Measurements from ENCODE around the gene MGLL. TPM values are rescaled to one million over a fixed set of nuclear protein-coding genes. Genes with fewer than 3 reads are reported as not detected.

The MGLL gene
- total and polyA plus RNA-seq, 8 donors = 8.6 to 318 (median 16.0) TPM

- TF ChIP-seq, protein P1, sequence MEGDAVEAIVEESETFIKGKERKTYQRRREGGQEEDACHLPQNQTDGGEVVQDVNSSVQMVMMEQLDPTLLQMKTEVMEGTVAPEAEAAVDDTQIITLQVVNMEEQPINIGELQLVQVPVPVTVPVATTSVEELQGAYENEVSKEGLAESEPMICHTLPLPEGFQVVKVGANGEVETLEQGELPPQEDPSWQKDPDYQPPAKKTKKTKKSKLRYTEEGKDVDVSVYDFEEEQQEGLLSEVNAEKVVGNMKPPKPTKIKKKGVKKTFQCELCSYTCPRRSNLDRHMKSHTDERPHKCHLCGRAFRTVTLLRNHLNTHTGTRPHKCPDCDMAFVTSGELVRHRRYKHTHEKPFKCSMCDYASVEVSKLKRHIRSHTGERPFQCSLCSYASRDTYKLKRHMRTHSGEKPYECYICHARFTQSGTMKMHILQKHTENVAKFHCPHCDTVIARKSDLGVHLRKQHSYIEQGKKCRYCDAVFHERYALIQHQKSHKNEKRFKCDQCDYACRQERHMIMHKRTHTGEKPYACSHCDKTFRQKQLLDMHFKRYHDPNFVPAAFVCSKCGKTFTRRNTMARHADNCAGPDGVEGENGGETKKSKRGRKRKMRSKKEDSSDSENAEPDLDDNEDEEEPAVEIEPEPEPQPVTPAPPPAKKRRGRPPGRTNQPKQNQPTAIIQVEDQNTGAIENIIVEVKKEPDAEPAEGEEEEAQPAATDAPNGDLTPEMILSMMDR (IDR thresholded peaks at IDR 0.05) = no peak
- H3K4me3 ChIP-seq = no peak overlapping the region
- DNase-seq (no peak), ATAC-seq (no peak)
- peaks cover 0 to 19% of the 10 kb centered on the region in 2 donors for H3K36me3 ChIP-seq
- H3K27me3 ChIP-seq = no peaks in the 10 kb centered on the region
- no peak overlapping the region for H3K27ac ChIP-seq
- intact Hi-C loops (cut with DNase I) = no loop called here
- peaks cover 0 to 36% of the 10 kb centered on the region in 2 donors for H3K4me1 ChIP-seq
- H3K9me3 ChIP-seq = no peaks in the 10 kb centered on the region
These were observed 18.2 kb downstream of the MGLL start for GRCh38 chr3:127804141-127804540.

DNA sequence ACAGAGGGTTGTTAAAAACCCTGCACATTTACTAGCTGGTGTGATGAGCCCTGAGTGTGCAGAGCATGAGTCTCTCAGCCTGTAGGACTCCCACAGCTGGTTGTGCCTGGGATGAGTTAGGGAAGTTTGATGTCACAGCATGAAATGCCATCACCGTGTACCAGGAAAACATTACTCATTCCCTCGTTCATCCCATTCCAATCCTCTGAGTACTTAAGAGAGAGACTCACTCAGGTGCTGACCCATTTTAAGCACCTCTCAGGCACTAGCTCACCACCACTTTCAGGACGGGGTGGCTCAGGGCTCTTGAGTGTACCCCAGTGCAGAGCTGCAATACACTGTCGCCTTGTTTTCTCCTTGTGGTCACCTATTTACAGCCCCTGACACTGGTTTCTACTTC lies 18.7 kb downstream of the MGLL start:
- peak; percentile 79 for ATAC-seq
- peaks cover 0 to 37% of the 10 kb centered on the region in 2 donors for H3K4me1 ChIP-seq

DNA sequence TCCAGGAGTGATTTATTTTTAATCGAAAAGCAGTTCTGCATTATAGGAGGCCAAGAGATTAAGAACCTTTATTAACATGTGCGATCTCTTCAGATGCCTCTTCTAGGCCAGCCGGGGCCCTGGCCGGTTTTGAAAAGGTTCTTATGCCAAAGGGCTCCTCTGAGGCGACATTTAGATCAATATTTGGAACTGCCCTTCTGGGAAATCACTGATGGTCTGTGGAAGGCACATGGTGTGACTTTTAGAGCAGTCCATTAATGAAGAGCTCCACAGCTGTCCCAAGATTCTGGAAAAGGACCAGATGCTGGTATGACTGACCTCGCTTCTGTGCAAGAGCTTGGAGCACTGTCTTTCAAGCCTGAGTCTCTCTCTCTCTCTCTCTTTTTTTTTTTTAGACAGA lies 19.7 kb downstream of the MGLL start:
- H3K36me3 ChIP-seq = peaks cover 0 to 20% of the 10 kb centered on the region in 2 donors
- H3K4me1 ChIP-seq = peaks cover 0 to 39% of the 10 kb centered on the region in 2 donors
- intact Hi-C loops (cut with DNase I) = no loop called here
- H3K4me3 ChIP-seq = no peak overlapping the region
- ATAC-seq (no peak), DNase-seq (no peak)
- H3K27me3 ChIP-seq = no peaks in the 10 kb centered on the region
- TF ChIP-seq, protein P1 (IDR thresholded peaks at IDR 0.05) = no peak
- H3K9me3 ChIP-seq = no peaks in the 10 kb centered on the region
- H3K27ac ChIP-seq = no peak overlapping the region

More for the DNA sequence above, 18.7 kb downstream of the MGLL start:
- Histone ChIP-seq H3K27ac (no peak overlapping the region), H3K9me3 (no peaks in the 10 kb centered on the region), H3K4me3 (no peak overlapping the region), H3K27me3 (no peaks in the 10 kb centered on the region), H3K36me3 (peaks cover 0 to 18% of the 10 kb centered on the region in 2 donors)
- TF ChIP-seq, protein P1 (IDR thresholded peaks at IDR 0.05) = no peak
- DNase-seq = no peak
- intact Hi-C loops (cut with DNase I) = no loop called here

GRCh38 chr3:127801731-127802313 lies 20.5 kb downstream of the MGLL start:
- H3K36me3 ChIP-seq = peaks cover 0 to 28% of the 10 kb centered on the region in 2 donors
- no peak for DNase-seq
- H3K9me3 ChIP-seq = no peaks in the 10 kb centered on the region
- H3K27ac ChIP-seq = no peak overlapping the region
- ATAC-seq = no peak
- H3K27me3 ChIP-seq = no peaks in the 10 kb centered on the region
- intact Hi-C loops (cut with DNase I) = no loop called here
- H3K4me1 ChIP-seq = peaks cover 0 to 39% of the 10 kb centered on the region in 2 donors
- TF ChIP-seq, protein P1 (IDR thresholded peaks at IDR 0.05) = no peak
- no peak overlapping the region for H3K4me3 ChIP-seq

GRCh38 chr3:127800508-127800907 lies 21.8 kb downstream of the MGLL start:
- no peak for DNase-seq
- Histone ChIP-seq H3K36me3 (peaks cover 0 to 25% of the 10 kb centered on the region in 2 donors), H3K4me3 (no peak overlapping the region), H3K9me3 (no peaks in the 10 kb centered on the region), H3K27me3 (no peaks in the 10 kb centered on the region), H3K27ac (peak overlapping the region in 1 of 2 donors; percentile 51), H3K4me1 (peaks cover 0 to 39% of the 10 kb centered on the region in 2 donors)
- TF ChIP-seq, protein P1 (IDR thresholded peaks at IDR 0.05) = no peak
- ATAC-seq = no peak
- intact Hi-C loops (cut with DNase I) = no loop called here
